GM19328 (cell line): ENCODE results near the gene NTM.
"Not testable (repeated sequence)": the region's sequence is repeated elsewhere in the genome, so short reads cannot be mapped to it uniquely, and the experiment has no call there.

Source experiments
- ATAC-seq: cut with Tn5 transposase; IDR thresholded peaks from one replicate; pipeline ENCODE4 v1.9.1; 2021; ENCODE audit warnings: mild to moderate bottlenecking, moderate library complexity; ENCODE audit not compliant: unreplicated experiment

NTM gene

GRCh38 chr11:131370090-131370751, at the start of gene NTM:
NTM (plus strand) TSS chr11:131370615.
- no peak for ATAC-seq

- ATAC-seq = no peak
Measured at GRCh38 chr11:131324921-131325570, 45.4 kb upstream of the NTM start.

DNA sequence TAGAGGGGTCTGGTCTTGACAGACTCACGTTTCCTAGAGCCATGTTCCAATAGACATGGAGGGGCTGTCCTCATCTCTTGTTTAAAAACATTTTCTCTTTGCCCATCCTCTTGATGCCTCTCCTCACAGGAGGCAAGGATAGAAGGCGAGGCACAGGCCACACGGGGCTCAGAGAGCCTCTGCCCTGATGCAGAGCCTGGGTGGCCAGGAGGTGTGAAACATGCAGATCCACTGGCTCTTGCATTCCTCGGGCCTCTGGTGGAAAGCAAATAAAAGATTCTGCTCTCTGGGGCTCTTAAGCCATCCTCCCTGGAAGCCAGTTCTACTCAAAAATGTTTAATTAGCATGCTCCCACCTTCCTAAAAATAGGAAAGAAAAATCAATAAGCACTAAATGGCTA, 43.6 kb upstream of the NTM start:
- ATAC-seq = no peak

- ATAC-seq = no peak
Measured at GRCh38 chr11:131327421-131327820, 43.0 kb upstream of the NTM start.

DNA sequence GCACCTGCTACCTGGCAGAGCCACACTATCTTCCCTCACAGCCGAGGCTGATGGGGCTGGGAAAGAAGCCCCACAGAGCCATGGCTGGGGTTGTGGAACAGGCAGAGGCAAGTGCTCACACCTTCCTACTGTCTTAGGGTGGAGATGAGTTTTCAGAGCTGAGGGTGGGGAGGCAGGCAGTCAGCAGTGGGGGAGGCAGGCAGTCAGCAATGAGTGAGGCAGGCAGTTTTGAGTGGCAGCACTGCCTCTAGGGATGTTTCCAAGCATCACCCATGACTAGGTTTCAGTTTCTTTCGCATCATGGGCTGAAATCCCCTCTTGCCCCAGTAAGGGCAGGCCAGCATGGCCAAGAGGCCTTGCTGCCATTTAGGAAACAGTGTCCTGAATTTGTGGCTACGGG, 41.6 kb upstream of the NTM start:
- no peak for ATAC-seq

GRCh38 chr11:131331010-131331409, 39.4 kb upstream of the NTM start:
- ATAC-seq = no peak

DNA sequence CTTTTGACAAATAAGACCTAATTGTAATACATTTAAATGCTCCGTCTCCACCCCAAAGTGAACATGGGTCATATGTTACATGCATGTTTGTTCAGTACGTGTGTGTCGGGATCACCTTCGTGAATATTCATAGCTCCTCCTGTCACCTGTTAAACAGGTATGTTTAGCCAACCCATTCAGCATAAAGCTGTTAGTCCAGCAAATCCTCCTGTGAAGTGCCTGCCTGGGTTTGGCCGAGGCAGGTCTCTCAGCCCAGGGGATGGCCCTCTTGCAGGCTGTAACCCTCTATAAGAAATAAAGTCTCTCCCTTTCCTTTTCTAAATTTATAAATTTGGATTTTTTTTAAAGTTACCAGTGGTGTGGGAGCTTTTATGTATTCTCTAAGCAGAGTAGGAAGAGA, 38.9 kb upstream of the NTM start:
- no peak for ATAC-seq

DNA sequence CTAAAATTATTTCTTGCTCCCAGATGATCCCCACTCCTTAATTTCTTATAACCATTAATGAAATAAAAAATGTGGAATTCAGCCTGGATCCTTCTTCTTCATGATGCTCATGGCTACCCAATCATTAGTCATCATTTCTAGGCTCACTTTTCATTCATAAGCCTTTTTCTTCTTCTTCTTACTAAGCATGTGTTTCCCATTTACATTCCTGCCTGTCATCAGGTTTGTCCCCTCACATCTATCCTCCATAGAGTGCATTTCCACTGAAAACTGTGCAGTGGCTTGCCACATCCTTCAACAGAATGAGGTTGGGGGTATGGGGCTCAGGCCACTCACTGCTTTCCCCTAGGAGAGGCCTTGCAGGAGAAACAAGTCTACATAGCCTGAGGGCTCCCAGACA, 35.8 kb upstream of the NTM start:
- ATAC-seq = no peak

GRCh38 chr11:131341900-131342299, 28.5 kb upstream of the NTM start:
- ATAC-seq = not testable (repeated sequence)

DNA sequence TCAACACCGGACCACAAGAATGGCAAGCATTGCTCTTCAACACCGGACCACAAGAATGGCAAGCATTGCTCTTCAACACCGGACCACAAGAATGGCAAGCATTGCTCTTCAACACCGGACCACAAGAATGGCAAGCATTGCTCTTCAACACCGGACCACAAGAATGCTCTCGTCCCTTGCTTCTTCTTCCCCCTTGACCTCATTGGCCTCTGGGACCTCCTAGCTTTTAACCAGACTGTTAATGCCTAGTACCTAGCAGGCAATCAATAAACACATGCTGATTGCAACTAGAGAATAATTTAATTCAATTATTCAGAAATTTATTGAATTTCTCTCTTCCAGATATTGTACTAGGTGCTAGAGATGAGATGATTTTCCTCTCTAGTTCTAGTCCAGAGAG, 28.0 kb upstream of the NTM start:
- not testable (repeated sequence) for ATAC-seq

- no peak for ATAC-seq
Measured at GRCh38 chr11:131345406-131345805, 25.0 kb upstream of the NTM start.

GRCh38 chr11:131349368-131350086, 20.9 kb upstream of the NTM start:
- no peak for ATAC-seq

GRCh38 chr11:131350872-131351271, 19.5 kb upstream of the NTM start:
- ATAC-seq = no peak

DNA sequence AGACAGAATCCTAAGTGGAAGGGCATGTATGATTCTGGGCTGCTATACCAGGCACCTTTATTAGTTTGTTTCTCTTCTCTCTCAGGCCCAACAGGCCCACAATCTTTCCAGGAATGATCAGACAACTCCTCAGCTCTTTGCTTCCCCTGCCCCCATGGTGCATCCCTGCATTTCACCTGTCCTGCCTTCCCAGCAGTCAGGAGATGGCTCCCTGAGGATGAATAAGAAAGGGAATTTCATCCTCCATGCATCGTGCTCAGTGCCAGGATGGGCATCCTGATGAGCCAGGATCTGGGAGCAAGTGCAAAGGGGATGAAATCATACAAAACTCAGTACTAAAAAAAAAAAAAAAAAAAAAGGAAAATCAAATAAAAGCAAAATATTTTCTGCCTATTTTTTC, 18.6 kb upstream of the NTM start:
- ATAC-seq = no peak

- no peak for ATAC-seq
Measured at GRCh38 chr11:131353766-131354165, 16.6 kb upstream of the NTM start.

GRCh38 chr11:131354251-131354701, 16.1 kb upstream of the NTM start:
- no peak for ATAC-seq

DNA sequence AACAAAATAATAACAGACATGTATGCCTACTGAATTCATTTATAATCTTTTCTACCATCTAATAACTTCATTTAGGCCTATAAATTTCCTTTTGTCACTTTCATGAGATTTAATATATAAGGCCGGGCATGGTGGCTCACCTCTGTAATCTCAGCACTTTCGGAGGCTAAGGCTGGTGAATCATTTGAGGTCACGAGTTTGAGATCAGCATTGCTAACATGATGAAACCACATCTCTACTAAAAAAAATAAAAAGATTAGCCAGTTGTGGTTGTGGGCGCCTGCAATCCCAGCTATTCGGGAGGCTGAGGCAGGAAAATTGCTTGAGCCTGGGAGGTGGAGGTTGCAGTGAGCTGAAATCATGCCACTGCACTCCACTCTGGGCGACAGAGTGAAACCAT, 14.2 kb upstream of the NTM start:
- no peak for ATAC-seq

DNA sequence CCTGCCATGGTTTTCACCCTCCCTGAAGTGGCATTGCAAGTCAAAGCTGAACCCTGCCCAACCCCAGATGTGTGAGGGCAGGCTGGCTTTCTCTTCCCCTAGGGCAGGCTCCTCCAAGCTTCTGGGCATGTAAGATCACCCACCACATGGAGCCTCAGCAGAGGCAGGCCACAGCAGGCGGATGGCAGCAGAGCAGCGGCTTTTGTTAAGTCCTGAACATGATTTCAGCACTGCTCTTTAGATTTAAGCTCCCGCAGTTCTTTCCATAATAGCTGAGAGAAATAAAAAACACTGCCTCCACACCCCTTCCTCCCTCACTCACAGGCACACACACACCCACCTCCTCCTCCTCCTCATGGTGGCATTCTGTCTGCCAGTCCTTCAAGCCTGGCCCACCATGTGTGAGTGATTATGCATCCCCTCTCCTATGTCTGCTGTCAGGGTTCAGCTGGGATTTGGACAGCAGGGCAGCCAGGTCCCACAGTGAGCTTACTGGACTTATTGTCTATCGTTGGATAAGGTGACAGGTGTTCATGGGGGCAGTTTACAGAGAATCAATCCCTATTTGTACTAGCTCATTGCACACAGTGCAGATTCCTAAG, 5.0 kb upstream of the NTM start:
- no peak for ATAC-seq

GRCh38 chr11:131370901-131371790, 731 bp downstream of the NTM start:
- ATAC-seq = no peak

DNA sequence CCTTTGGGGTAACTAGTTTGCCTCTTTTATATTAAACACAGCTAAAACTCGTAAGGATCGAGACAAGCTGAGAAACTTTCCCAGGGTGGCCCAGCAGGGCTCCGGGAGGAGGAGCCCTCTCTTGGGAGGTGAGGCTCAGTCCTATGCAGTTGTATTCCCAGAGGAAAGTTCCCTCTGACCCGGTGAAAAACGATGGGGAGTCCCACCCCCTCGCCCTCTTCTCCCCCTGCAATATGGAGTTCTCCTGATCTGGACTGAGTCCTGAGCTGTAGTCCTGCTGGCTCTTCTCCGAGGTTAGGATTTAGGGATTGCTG, 1.3 kb downstream of the NTM start:
- no peak for ATAC-seq
